ENCODE measurements around the gene ATL1.
"Not testable (repeated sequence)": the region's sequence is repeated elsewhere in the genome, so short reads cannot be mapped to it uniquely, and the experiment has no call there.

ATL1 gene

DNA sequence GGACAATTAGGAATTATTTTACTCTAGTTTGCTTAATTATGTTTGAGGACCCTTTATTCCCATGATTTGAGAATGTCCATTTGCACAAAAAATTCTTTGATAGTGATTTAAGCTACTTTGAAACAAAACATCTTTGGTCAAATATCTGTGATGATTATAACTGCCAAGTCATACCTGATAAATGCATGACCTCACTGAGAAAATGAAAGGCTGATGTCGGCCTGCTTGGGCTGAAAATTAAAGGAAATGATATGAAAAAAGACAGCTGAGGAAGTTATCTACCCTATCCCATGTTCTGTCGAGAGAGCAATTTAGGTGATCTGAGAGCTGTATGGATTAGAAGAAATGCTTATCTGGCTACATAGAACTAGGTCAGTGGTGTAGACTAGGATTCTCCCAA lies 43.6 kb downstream of the ATL1 start:
- no peak for DNase-seq

DNA sequence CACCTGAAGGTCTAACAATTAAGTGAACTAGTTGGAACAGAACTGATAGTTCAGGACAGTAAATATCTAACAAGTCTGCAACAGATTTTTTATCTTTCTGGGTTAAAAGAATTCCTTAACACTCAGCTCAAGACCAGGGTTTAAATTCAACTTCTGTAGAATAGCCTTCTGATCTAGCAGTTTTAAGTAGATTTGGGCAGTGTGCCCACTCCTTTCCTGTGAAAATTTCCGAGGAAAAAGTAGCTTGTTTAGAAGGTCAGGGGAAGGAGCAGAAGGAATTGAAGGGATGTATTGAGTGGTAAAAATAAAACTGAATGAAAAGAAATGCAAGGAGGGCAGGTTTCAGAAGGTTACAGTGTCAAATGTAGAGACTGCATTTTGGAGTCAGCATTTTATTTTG lies 45.8 kb downstream of the ATL1 start:
- DNase-seq = no peak

DNA sequence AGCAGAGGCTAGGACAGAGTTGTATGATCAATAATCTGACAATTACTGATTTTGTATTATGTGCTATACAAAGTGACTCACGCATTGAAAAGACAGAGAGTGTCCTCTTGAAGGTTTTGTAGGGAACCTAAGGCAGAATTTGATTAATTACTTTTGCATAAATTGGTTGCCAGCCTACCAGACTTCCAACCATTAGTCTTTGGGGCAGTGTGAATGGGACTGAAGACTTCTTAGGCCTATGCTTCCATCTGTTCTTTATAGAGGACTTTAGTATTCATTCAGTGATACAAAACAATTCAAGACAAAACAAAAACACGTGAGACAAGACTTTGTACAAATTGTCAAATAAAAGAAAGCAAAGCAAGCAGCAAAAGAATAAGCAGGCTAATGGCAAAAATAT lies 46.5 kb downstream of the ATL1 start:
- no peak for DNase-seq

DNA sequence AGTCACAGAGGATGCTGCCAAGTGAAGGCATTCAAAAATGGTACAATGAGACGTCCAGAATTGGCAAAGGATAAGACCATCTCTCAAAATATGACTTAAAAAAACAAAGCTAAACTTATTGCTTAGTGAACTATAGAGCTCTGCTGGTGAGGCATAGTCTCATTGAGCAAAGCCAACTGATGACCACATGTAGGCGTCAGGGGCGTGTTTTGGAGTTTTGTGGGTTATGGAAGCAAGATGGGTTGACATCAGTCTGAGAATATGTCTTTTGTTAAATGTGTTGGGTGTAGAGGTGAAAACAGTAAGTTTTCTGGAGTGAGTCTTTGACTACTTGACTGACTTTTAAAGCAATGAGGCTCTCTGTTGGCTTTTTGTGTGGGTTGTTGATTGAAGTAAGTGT lies 47.2 kb downstream of the ATL1 start:
- no peak for DNase-seq

DNA sequence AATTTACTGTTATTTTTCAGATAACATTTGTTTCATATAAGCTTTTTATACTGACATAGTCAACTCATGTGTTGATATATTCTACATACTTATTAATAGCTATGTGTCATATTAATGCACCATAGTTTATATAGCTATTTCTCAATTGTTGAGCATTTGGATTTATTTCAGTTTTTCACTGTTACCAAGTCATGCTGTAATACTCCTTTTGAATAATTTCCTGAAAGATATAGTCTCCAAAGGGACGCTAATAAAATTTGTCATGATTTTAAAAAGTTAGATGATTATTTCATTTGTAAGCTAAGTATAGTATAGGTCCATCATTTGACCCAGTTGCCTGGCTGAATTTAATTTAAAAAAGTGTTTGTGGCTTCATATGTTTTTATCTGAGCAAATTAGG lies 47.8 kb downstream of the ATL1 start:
- DNase-seq = no peak

DNA sequence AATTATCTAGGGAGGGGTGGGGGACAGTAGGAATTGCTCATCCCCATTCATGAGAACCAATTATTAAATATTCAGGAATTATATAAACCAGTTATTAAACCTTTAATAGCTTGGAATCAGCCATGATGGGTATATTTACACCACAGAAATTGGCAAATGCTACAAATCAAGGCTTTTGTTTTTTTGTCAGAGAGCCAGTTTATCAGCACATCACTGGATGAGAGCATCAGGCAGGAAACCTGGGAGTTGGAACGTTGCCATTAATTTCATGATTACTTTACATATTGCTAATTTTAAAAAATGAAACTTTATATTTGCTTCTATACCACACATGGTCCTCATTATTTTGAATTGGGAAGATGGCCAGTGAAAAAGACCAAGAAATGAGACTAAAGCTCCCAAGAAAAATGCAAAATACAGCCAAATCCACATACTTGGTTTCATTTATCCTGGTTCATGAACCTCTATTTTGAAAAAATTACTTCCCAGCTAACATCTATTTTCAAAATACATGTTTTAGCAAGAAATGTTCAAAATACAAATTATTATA lies 48.4 kb downstream of the ATL1 start:
- DNase-seq = no peak

DNA sequence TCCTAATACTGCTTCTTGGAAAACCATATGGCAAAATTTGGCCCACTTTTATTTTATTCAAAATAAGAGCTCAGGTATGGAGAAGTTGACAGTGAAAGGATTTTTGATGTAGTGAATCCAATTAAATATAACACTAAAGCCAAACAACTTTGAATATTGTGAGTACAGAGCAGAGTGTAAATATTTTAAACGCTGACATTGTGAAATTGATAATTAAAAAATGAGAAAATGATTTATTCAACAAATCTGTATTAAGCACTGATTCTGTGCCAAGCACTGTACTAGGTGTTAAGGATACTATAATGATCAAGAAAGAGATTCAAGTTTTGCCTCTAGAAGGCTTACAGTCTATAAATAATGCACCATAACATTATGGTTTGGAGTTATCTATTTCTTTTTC lies 50.5 kb downstream of the ATL1 start:
- no peak for DNase-seq

DNA sequence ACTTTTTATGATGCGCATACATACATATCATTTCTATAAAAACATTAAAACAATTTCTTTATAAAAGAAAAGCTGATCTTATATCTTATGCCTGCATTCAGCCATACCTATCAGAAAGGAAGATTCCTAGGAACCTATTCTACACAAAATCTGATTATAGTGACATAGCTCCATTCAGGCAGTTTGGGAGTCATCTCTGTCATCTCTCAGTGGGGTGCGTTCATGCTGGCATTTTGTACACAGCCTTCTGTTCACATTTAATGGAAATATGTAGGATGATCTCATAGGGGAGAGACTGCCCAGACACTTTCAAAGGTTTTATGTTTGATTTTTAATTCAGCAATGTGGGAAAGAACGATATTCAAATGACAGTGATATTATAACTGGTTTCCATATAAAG lies 52.9 kb downstream of the ATL1 start:
- no peak for DNase-seq

DNA sequence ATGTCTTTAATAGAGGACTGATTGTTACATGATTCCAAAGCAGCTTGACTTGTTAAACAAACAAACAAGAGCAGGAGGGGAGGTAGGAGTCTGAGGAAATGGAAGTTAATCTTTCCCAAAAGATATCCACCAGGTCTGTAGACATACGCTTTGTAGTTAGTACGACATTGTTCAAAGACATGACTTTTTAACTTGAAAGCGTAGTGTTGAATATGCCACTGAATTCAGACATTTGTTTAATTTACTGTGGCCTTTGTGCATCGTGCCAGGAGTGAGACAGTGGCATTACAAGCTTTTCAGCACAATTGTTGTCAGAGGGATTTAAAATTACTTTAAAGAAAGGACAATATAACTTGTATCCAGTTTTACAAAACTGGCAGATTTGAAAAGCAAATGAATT lies 55.1 kb downstream of the ATL1 start:
- no peak for DNase-seq

DNA sequence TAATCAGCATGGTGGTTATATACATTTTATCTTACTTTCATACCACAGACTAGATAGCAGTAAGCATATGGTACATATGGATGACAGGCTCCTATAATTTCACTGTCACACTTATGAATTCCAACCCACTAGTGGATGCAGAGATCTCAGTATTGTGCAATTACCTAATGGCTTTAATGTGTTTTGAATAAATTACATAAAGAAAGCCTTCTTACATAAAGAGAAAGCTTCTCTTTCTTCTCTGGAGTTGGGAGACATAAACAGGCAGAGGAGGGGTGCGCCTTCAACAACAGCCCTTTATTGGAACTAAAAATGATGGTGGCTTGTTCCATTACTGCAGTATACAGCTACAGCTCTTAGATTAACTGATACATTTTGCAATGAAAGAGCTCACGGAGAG lies 55.6 kb downstream of the ATL1 start:
- no peak for DNase-seq

DNA sequence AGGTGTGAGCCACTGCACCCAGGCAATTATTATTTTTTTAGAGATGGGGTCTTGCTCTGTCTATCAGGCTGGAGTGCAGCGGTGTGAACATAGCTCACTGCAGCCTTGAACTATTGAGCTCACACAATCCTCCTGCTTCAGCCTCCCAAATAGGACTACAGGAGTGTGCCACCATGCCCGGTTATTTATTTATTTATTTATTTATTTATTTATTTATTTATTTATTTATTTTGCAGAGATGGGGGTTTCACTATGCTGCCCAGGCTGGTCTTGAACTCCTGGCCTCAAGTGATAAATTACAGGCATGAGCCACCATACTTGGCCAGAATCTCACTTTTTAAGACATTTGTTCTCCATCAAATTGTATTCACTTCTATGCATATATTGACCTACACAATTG lies 56.3 kb downstream of the ATL1 start:
- DNase-seq = no peak

DNA sequence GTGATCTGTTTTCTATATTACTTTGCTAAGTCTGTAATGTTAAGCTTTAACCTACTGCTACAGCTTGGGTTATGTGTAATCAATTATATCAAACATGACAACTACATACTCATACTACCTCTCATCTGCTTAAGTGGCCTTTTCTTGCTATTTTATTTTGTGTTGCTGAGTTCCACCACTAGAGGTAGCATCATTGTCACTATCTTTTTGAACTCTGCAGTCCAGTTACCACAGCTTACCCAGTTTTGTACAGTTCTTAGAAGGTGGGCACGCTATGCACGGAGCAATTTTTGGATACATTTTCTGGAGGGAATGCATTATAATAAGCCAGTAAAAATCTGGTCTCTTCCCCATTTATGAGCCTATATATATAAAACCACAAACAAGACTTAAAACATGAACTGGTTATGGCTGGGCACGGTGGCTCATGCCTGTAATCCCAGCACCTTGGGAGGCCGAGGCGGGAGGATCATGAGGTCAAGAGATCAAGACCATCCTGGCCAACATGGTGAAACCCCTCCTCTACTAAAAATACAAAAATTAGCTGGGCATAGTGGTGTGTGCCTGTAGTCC lies 59.7 kb downstream of the ATL1 start:
- peak in 1 of 2 donors; percentile 42 for DNase-seq

DNA sequence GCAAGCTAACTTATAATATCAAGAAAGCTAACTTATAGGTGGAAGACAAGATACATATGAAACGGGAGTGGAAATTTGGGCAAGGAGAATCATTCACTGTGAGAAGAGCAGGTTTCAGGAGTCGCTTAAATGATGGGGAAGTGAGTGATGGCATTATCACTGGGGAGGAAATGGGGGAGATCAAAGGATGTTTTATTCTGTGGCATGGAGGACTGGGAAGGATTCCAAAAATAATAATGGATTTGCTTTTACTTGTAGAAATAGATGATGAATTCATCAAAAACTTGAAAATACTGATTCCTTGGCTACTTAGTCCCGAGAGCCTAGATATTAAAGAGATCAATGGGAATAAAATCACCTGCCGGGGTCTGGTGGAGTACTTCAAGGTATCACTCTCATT lies 60.4 kb downstream of the ATL1 start:
- no peak for DNase-seq

DNA sequence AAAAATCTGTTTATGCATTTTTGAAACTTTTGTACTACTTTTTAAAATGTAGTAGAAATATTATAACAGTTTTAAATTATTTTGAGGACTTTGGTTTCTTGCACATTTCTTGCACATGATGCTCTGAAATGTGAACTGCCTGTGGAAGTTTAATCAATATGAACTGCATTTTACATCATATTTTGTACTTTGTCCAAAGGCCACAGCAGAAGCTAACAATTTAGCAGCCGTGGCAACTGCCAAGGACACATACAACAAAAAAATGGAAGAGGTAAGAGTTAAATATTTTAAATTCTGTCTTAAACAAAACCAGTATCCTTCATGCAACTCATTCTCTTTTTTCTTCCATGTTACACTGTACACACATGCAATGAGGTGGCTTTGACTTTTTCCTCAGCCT lies 63.0 kb downstream of the ATL1 start:
- no peak for DNase-seq

DNA sequence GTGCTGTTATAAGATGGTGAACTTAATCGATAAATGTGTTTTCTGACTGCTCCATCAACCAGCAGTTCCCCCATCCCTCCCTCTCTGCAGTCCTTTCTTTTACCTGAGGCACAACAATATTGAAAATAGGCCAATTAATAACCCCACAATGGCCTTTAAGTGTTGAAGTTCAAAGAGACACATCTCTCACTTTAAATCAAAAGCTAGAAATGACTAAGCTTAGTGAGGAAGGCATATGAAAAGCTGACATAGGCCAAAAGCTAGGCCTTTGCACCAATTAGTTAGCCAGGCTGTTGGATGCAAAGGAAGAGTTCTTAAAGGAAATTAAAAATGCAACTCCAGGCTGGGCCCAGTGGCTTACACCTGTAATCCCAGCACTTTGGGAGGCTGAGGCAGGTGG lies 64.5 kb downstream of the ATL1 start:
- DNase-seq = no peak

DNA sequence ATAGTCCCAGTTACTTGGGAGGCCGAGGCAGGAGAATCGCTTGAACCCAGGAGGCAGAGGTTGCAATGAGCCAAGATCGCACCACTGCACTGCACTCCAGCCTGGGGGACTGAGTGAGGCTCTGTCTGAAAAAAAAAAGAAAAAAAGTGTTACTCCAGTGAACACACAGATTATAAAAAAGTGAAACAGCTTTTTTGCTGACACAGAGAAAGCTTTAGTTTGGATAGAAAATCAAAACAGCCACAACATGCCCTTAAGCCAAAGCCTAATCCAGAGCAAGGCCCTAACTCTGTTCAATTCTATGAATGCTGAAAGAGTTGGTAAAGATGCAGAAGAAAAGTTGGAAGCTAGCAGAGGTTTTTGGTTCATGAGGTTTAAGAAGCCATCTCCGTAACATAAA lies 65.0 kb downstream of the ATL1 start:
- DNase-seq = not testable (repeated sequence)

DNA sequence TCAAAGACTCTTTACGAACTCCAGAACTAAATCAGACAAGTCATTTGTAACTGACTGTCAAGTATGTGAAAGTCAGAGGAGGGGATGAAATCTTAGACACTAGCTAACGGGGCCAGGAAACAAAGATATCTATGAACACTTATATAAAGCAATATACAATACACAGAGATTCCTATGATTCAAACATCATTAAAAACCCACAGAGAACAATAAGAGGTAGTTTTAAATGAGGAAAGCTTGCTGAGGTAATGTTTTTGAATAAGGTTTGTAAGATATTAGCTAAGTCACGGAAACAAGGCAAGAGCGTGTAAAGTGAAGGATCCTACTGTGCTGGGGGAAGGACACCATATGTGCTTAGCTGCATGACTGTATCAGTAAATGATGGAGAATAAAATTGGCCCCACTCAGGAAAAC lies 71.5 kb downstream of the ATL1 start:
- no peak for DNase-seq

DNA sequence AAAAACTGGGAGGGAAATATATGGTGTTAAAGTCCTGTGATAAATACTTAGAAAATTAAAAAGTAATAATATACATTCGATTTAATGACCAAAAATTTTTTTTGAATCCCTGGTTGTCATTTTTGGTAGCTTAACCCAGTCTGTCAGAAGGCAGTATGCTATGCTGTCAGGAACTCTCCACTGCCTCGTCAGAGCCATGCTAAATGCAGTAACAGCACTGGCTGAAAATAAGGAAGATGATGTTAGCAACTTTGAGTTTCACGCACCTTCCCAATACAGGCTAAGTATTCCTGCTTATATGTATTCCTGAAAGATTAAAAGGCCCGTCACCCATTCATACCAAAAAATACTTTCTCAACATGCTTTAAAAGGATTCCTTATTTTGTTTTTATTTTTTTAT lies 74.0 kb downstream of the ATL1 start:
- no peak for DNase-seq

DNA sequence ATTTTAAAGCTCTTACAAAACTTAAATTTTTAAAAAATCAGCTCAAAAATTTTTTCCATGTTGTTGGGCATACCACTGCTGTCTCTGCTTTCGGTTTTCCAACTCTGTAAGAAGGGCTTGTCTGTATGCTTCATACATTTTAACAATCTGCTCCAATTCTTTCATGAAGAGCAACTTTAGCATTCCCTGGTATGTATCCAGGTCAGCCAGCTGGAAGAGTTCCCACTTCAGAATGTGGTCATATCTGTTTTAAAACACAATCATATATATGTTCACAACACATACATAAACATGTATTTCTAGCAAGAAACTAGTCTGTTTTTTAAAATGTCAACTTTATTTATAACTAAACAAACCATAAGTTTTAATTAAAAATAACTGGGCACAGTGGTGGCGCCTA lies 75.2 kb downstream of the ATL1 start:
- no peak for DNase-seq

DNA sequence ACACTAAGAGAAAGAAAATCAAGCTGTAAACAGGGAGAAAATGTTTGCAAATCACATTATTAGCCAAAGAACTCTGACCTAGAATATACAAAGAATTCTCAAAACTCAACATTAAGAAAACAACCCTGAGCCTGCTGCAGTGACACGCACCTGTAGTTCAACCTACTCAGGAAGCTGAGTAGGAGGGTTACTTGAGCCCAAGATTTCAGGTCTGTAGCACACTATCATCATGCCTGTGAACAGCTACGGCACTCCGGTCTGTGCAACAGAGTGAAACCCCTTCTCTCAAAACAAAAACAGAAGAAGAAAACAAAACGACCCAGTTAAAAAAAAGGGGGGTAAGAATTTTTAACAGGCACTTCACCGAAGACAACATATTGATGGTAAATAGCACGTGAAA lies 87.3 kb downstream of the ATL1 start:
- DNase-seq = no peak

DNA sequence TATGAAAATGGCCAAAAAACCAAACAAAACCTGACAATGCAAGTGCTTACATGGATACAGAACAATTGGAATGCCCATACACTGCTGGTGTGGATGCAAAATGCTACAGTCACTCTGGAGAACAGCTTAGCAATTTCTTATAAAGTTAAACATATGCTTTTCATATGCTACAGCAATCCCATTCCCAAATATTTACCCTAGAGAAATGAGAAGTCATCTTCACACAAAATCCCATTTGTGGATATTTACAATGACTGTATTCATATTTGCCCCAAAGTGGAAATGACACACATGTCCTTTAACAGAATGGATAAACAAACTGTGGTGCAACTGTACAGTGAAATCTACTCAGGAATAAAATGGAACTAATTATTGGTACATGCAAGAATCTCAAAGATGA lies 87.8 kb downstream of the ATL1 start:
- DNase-seq = no peak

DNA sequence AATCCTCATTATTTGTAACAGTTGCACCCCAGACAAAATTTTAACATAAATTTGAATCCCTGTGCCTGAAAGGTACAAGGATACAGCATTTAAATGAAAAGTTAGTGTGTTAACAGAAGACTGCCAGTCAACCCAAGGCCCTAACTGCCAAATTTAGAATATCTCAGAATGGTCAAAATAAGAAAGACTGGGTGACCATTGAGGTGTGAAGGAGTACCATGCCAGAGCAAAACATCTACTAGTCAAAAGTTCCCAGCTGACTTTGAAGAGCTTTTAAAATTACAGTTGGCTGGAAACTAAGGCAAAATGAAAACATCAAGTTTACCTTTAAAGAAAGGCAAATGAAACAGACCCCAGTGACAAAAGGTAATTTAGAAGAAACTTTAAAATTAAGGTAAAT lies 89.7 kb downstream of the ATL1 start:
- no peak for DNase-seq

DNA sequence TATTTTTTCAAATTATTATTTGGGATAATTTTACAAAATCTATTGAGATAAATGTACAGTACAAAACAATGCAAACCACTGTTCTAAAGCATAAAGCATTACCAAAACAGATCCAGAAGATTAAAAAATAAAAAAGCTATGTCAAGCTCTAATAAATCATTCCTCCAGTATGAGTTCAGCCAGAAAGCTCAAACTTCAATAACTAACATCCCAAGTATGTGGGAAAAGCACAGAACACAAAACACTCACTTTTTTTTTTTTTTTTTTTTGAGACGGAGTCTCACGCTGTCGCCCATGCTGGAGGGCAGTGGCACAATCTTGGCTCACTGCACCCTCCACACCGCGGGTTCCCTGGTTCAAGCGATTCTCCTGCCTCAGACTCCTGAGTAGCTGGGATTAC lies 96.8 kb downstream of the ATL1 start:
- DNase-seq = no peak

DNA sequence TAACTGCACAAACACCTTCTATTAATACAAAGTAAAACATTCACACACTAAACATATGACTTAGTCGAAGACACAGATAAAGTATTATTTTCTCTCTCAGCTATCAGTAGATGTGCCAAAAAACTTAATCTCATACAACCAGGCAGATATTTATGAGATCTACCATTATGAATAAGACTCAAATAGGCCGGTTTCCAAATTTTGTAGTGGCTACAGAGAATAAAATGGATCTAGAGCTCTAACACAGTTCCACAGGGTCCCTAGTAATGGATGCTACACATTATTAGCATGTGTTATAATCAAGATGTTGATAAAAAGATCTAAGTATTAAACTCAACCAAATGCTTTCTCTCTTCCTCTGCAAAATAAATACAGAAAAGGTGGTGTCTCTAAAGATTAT lies 97.8 kb downstream of the ATL1 start:
- no peak for DNase-seq

DNA sequence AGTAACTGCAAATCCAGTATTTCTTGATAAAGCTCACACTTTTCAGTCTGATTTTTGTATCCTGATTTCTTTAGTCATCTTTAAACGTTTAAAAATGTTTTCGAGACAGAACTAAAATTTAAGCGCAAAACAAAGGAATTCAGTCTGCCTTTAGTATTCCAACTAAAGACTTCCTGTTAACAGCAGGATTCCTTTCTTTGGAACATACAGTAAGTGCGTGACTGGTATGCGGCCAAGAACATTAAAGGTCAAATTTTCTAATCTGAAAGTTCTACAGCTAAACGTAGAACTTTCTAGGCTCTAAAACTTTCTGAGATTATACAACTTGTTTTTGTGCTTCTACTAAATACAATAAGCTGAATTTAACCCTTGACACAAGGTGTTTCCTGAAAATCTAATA lies 98.3 kb downstream of the ATL1 start:
- no peak for DNase-seq

Measured in bone marrow (tissue), 2 donors.